HG03378 (cell line): ENCODE results near the gene LGALS14.

ENCODE experiments used
- ATAC-seq: cut with Tn5 transposase; IDR thresholded peaks from one replicate; pipeline ENCODE4 v1.9.1; 2021; ENCODE audit warnings: mild to moderate bottlenecking, moderate library complexity; ENCODE audit not compliant: unreplicated experiment

Gene LGALS14

GRCh38 chr19:39740395-39740794, 36.1 kb downstream of the LGALS14 start:
- ATAC-seq = no peak

DNA sequence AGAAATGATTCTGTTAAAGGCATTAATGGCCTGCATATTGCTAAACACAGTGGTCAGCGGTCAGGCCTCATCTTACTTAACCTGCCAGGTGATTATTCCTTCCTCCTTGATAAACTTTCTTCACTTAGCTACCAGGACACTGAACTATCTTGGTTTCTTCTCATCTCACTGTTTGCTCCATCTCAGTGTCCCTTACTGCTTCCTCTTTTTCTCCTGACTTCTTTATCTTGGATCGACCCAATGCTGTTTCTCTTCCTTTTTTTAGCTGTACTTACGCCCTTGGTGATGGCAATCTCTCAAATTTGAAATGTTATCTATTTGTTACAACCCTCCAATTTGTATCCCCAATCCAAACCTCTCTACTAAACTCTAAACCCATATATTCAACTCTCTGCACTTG, 41.4 kb downstream of the LGALS14 start:
- ATAC-seq = no peak

DNA sequence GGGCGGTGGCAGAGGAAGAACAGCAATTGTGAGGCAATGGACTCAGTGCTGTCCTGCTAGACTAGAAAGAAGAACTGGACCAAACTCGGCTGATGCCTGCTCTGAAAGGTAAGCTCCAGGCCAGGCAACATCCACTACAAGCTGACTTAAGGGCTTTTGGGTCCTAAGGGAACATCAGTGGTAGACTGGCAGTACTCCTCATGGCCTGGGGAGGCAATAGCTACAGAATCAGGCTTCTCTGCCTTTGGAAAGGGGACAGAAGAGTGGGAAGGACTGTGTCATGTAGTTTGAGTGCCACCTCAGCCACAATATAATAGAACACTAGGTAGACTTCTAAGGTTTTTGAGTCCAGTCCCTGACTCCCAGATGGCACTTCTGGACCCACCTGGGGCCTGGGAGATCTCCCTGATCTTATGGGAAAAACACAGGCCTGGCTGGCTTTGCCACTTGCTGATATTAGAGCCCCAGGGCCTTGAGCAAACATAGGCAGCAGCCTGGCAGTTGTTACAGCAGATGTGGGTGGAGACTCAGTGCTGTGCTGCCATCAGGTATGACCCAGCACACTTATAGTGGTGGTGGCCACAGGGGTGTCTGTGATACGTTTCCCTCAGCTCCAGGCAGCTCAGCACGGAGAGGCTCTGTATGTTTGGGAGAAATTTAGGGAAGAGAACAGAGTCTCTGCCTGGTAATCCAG, 42.7 kb downstream of the LGALS14 start:
- ATAC-seq = no peak

GRCh38 chr19:39749981-39750380, 45.7 kb downstream of the LGALS14 start:
- no peak for ATAC-seq

- ATAC-seq = no peak
Measured at GRCh38 chr19:39752390-39752789, 48.1 kb downstream of the LGALS14 start.

- no peak for ATAC-seq
Measured at GRCh38 chr19:39752795-39753194, 48.5 kb downstream of the LGALS14 start.

DNA sequence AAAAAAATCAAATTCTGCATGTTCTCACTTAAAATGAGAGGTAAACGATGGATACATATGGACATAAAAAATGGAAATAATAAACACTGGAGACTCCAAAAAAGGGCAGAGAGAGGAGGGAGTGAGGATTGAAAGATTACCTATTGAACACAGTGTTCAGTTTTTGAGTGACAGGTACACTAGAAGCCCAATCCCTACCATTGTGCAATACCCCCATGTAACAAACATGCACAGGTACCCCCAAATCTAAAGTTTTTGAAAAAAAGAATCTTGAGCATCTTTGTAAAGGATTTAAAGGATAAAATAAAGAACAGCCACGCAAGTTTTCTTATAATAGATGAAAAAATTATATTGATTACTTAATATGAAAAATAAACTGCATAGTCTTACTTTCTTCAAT, 50.3 kb downstream of the LGALS14 start:
- no peak for ATAC-seq

DNA sequence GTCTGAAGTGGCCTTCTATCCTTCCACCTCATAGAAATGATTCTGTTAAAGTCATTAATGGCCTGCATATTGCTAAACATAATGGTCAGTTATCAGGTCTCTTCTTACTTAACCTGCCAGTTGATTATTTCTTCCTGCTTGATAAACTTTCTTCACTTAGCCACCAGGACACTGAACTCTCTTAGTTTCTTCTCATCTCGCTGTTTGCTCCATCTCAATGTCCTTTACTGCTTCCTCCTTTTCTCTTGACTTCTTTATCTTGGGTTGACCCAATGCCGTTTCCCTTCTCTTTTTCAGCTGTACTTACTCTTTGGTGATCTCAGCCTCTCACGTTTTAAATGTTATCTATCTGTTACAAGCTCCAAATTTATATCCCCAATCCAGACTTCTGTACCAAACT, 50.7 kb downstream of the LGALS14 start:
- ATAC-seq = no peak
